HG03521 (cell line): ENCODE measurements around the gene MYPOP.
"Not testable (repeated sequence)": the region's sequence is repeated elsewhere in the genome, so short reads cannot be mapped to it uniquely, and the experiment has no call there.

Experiments
- ATAC-seq: cut with Tn5 transposase; IDR thresholded peaks from one replicate; pipeline ENCODE4 v1.9.1; 2021; ENCODE audit warnings: mild to moderate bottlenecking, moderate library complexity; ENCODE audit not compliant: unreplicated experiment

The MYPOP gene

GRCh38 chr19:45908956-45909355, 6.5 kb upstream of the MYPOP start:
- no peak for ATAC-seq

GRCh38 chr19:45906221-45906620, 3.8 kb upstream of the MYPOP start:
- no peak for ATAC-seq

GRCh38 chr19:45905011-45905410, 2.6 kb upstream of the MYPOP start:
- no peak for ATAC-seq

GRCh38 chr19:45902651-45903625, 525 bp upstream of the MYPOP start:
- peak; percentile 87 for ATAC-seq

GRCh38 chr19:45901432-45901911, 941 bp downstream of the MYPOP start:
- ATAC-seq: no peak

- no peak for ATAC-seq
Observed at GRCh38 chr19:45900738-45901431, 1.5 kb downstream of the MYPOP start.

GRCh38 chr19:45899919-45900589, 2.4 kb downstream of the MYPOP start:
- no peak for ATAC-seq

- ATAC-seq: no peak
Observed at GRCh38 chr19:45899253-45899652, 3.2 kb downstream of the MYPOP start.

- no peak for ATAC-seq
Observed at GRCh38 chr19:45897261-45897812, 5.1 kb downstream of the MYPOP start.

- ATAC-seq: not testable (repeated sequence)
Observed at GRCh38 chr19:45895983-45896599, 6.3 kb downstream of the MYPOP start.

GRCh38 chr19:45895519-45895972, 6.9 kb downstream of the MYPOP start:
- no peak for ATAC-seq

- no peak for ATAC-seq
Observed at GRCh38 chr19:45890877-45891276, 11.5 kb downstream of the MYPOP start.

GRCh38 chr19:45889210-45889885, 13.1 kb downstream of the MYPOP start:
- ATAC-seq: no peak

GRCh38 chr19:45887200-45887710, 15.2 kb downstream of the MYPOP start:
- no peak for ATAC-seq

- peak; percentile 54 for ATAC-seq
Observed at GRCh38 chr19:45886427-45887199, 15.8 kb downstream of the MYPOP start.

- ATAC-seq: peak; percentile 42
Observed at GRCh38 chr19:45885556-45886426, 16.6 kb downstream of the MYPOP start, which contains the start of gene IRF2BP1. IRF2BP1 (minus strand) TSS chr19:45886141; CDS start chr19:45885774, 367 bp downstream.

GRCh38 chr19:45884682-45885555, 17.5 kb downstream of the MYPOP start:
- ATAC-seq: peak; percentile 2
